ENCODE results near the gene ASIC2. TPM values are rescaled to one million over a fixed set of nuclear protein-coding genes. Genes with fewer than 3 reads are reported as not detected.
A peak's percentile ranks its signal among the peaks of the same experiment; 100 is the strongest.

The ASIC2 gene
- total and polyA plus RNA-seq, 9 of the 15 experiments (the other 6 are each of a cell fraction or from before 2014, with no cell fraction given), result not detected

- Histone ChIP-seq H3K9me1 (ENCODE audit: control insufficient read depth, insufficient read depth, low read length) (no peaks in the 10 kb centered on the region), H3K27ac (ENCODE audit: extremely low read depth, low read depth, low read length) (no peak overlapping the region; the same call in 2 of the 3 replicates), H3K4me2 (ENCODE audit: insufficient read depth, low read length) (peak overlapping the region; percentile 6; the same call in 1 of the 2 replicates), H3K4me1 (replicated peaks in 1 of 2; ENCODE audit: control insufficient read depth in 2 of 2, insufficient read depth in 2 of 2, low read length in 2 of 2) (peaks cover 3 to 31% of the 10 kb centered on the region in 2 experiments; a peak in 4 of 5 replicates), H3K79me2 (ENCODE audit: control insufficient read depth, insufficient read depth, low read length) (no peaks in the 10 kb centered on the region), H3K4me3 (no peak overlapping the region), H2AFZ (ENCODE audit: low read depth, low read length) (no peak overlapping the region), H3K9me3 (replicated peaks; ENCODE audit: control insufficient read depth, insufficient read depth, low read depth, low read length) (no peaks in the 10 kb centered on the region), H3K36me3 (ENCODE audit: control insufficient read depth, insufficient read depth, low read length) (no peaks in the 10 kb centered on the region), H3K9ac (ENCODE audit: insufficient read depth in 1 of 2, low read depth in 2 of 2, low read length in 2 of 2) (no peak overlapping the region), H3K27me3 (ENCODE audit: control insufficient read depth in 2 of 2, insufficient read depth in 2 of 2, low read length in 2 of 2) (no peaks in the 10 kb centered on the region), H4K20me1 (replicated peaks; ENCODE audit: control insufficient read depth, insufficient read depth, low read length) (no peaks in the 10 kb centered on the region)
- FAIRE-seq, result peak; percentile 96
- intact Hi-C loops (cut with micrococcal nuclease) (no loop called here), in situ Hi-C loops (cut with MboI) (no loop called here)
- WGBS (ENCODE audit: insufficient coverage, low coverage, missing lambda C conversion rate), result 0% methylated on average over 1 of the region's 1 CpG
- ATAC-seq, result peak; percentile 87
- BruUV-seq (replicated peaks), result no TSS peak
- DNase-seq (ENCODE audit: extremely low read depth in 1 of 4, low spot score in 3 of 4), result peak; percentile 48 to 95 (median 64)
- ChIA-PET POLR2A (interaction anchor here (0.6 to 1.2 kb wide), 5 partner anchors 9 to 523 kb away, joined by 3 to 5 read pairs (median 4); partner anchors contain the start of gene SPACA3), CTCF (ENCODE audit: low intra/inter-chr PET ratio) (no interaction called here)
- TF ChIP-seq ZNF316 (IDR thresholded peaks at IDR 0.05) (no peak), MED1 (CRISPR knock-in tag; IDR thresholded peaks at IDR 0.05; ENCODE audit: borderline replicate concordance) (no peak), HDAC1 (IDR thresholded peaks at IDR 0.05) (peak in 1 of 2 experiments; percentile 63; a peak in 2 of 4 replicates), ZNF408 (CRISPR knock-in tag; IDR thresholded peaks at IDR 0.05; ENCODE audit: low read depth) (no peak), ZNF347 (CRISPR knock-in tag; IDR thresholded peaks at IDR 0.05; ENCODE audit: low read depth) (no peak), CEBPZ (IDR thresholded peaks at IDR 0.05; ENCODE audit: borderline replicate concordance, low read depth, low read length) (no peak), ZNF263 (CRISPR knock-in tag; IDR thresholded peaks at IDR 0.05; ENCODE audit: borderline replicate concordance) (no peak), NR3C1 (CRISPR knock-in tag; IDR thresholded peaks at IDR 0.05) (no peak), ZNF766 (CRISPR knock-in tag; conservative IDR thresholded peaks at IDR 0.05) (peak; percentile 74), SMARCE1 (IDR thresholded peaks at IDR 0.05) (peak; percentile 89), CHCHD3 (CRISPR knock-in tag; IDR thresholded peaks at IDR 0.05) (no peak), CBX1 (IDR thresholded peaks at IDR 0.05; ENCODE audit: low read depth) (no peak), LARP7 (IDR thresholded peaks at IDR 0.05) (no peak), MYNN (IDR thresholded peaks at IDR 0.05) (peak; percentile 82), MYNN (CRISPR knock-in tag; IDR thresholded peaks at IDR 0.05) (no peak), CHAMP1 (IDR thresholded peaks at IDR 0.05) (no peak), ZNF76 (CRISPR knock-in tag; IDR thresholded peaks at IDR 0.05; ENCODE audit: borderline replicate concordance) (no peak), ETV6 (IDR thresholded peaks at IDR 0.05; ENCODE audit: borderline replicate concordance in 1 of 2, low read depth in 2 of 2, low read length in 1 of 2) (no peak), ETV6 (CRISPR knock-in tag; IDR thresholded peaks at IDR 0.05; ENCODE audit: borderline replicate concordance) (no peak), BACH1 (tag; IDR thresholded peaks at IDR 0.05) (peak; percentile 69; the same call in 1 of the 2 replicates), NFE2 (IDR thresholded peaks at IDR 0.05; ENCODE audit: low read depth) (peak; percentile 22; the same call in 1 of the 2 replicates)
Measured at GRCh38 chr17:32971171-32971570, 321.9 kb downstream of the ASIC2 start.
